ENCODE measurements around the gene PURB.
"Not testable (repeated sequence)": the region's sequence is repeated elsewhere in the genome, so short reads cannot be mapped to it uniquely, and the experiment has no call there.

Gene PURB

GRCh38 chr7:44871918-44872317 is 13.4 kb downstream of the PURB start:
- H3K36me3 ChIP-seq (ENCODE audit: insufficient read depth, low read depth, low read length); H3K9ac ChIP-seq (ENCODE audit: low read depth, low read length); H3K27ac ChIP-seq (ENCODE audit: low read length); H3K27me3 ChIP-seq (ENCODE audit: insufficient read depth, low read length); H3K4me1 ChIP-seq (ENCODE audit: insufficient read depth, low read length); H3K4me3 ChIP-seq (ENCODE audit: low read length): not testable (repeated sequence)
- H3K9me3 ChIP-seq (ENCODE audit: insufficient read depth, low read depth, low read length): peaks cover 12% of the 10 kb centered on the region

GRCh38 chr7:44870780-44871179 is 14.6 kb downstream of the PURB start:
- not testable (repeated sequence) for H3K4me1 ChIP-seq (ENCODE audit: insufficient read depth, low read length); H3K27me3 ChIP-seq (ENCODE audit: insufficient read depth, low read length); H3K36me3 ChIP-seq (ENCODE audit: insufficient read depth, low read depth, low read length); H3K4me3 ChIP-seq (ENCODE audit: low read length); H3K27ac ChIP-seq (ENCODE audit: low read length); H3K9ac ChIP-seq (ENCODE audit: low read depth, low read length)
- peaks cover 12% of the 10 kb centered on the region for H3K9me3 ChIP-seq (ENCODE audit: insufficient read depth, low read depth, low read length)

GRCh38 chr7:44870336-44870735 is 15.0 kb downstream of the PURB start:
- peaks cover 12% of the 10 kb centered on the region for H3K9me3 ChIP-seq (ENCODE audit: insufficient read depth, low read depth, low read length)
- H3K9ac ChIP-seq (ENCODE audit: low read depth, low read length); H3K4me1 ChIP-seq (ENCODE audit: insufficient read depth, low read length); H3K36me3 ChIP-seq (ENCODE audit: insufficient read depth, low read depth, low read length); H3K27ac ChIP-seq (ENCODE audit: low read length); H3K27me3 ChIP-seq (ENCODE audit: insufficient read depth, low read length); H3K4me3 ChIP-seq (ENCODE audit: low read length): not testable (repeated sequence)

GRCh38 chr7:44867073-44867995 is 18.0 kb downstream of the PURB start:
- Histone ChIP-seq H3K27ac (ENCODE audit: low read length) (no peak overlapping the region), H3K9me3 (ENCODE audit: insufficient read depth, low read depth, low read length) (peaks cover 4% of the 10 kb centered on the region; the same call in 1 of the 2 replicates), H3K36me3 (ENCODE audit: insufficient read depth, low read depth, low read length) (no peaks in the 10 kb centered on the region), H3K4me3 (ENCODE audit: low read length) (no peak overlapping the region), H3K27me3 (ENCODE audit: insufficient read depth, low read length) (no peaks in the 10 kb centered on the region), H3K4me1 (ENCODE audit: insufficient read depth, low read length) (no peaks in the 10 kb centered on the region), H3K9ac (ENCODE audit: low read depth, low read length) (no peak overlapping the region)

GRCh38 chr7:44861949-44862348 is 23.4 kb downstream of the PURB start:
- not testable (repeated sequence) for H3K36me3 ChIP-seq (ENCODE audit: insufficient read depth, low read depth, low read length); H3K9ac ChIP-seq (ENCODE audit: low read depth, low read length); H3K4me1 ChIP-seq (ENCODE audit: insufficient read depth, low read length); H3K4me3 ChIP-seq (ENCODE audit: low read length); H3K27me3 ChIP-seq (ENCODE audit: insufficient read depth, low read length); H3K9me3 ChIP-seq (ENCODE audit: insufficient read depth, low read depth, low read length); H3K27ac ChIP-seq (ENCODE audit: low read length)

GRCh38 chr7:44858161-44858560 is 27.2 kb downstream of the PURB start:
- Histone ChIP-seq H3K4me3 (ENCODE audit: low read length) (no peak overlapping the region), H3K27ac (ENCODE audit: low read length) (no peak overlapping the region), H3K9me3 (ENCODE audit: insufficient read depth, low read depth, low read length) (no peaks in the 10 kb centered on the region), H3K9ac (ENCODE audit: low read depth, low read length) (no peak overlapping the region), H3K36me3 (ENCODE audit: insufficient read depth, low read depth, low read length) (no peaks in the 10 kb centered on the region), H3K27me3 (ENCODE audit: insufficient read depth, low read length) (no peaks in the 10 kb centered on the region), H3K4me1 (ENCODE audit: insufficient read depth, low read length) (no peaks in the 10 kb centered on the region)

- no peak overlapping the region for H3K27ac ChIP-seq (ENCODE audit: low read length)
- no peaks in the 10 kb centered on the region for H3K4me1 ChIP-seq (ENCODE audit: insufficient read depth, low read length)
- no peaks in the 10 kb centered on the region for H3K9me3 ChIP-seq (ENCODE audit: insufficient read depth, low read depth, low read length)
- H3K27me3 ChIP-seq (ENCODE audit: insufficient read depth, low read length): no peaks in the 10 kb centered on the region
- H3K36me3 ChIP-seq (ENCODE audit: insufficient read depth, low read depth, low read length): no peaks in the 10 kb centered on the region
- H3K4me3 ChIP-seq (ENCODE audit: low read length): no peak overlapping the region
- H3K9ac ChIP-seq (ENCODE audit: low read depth, low read length): no peak overlapping the region
Observed at GRCh38 chr7:44854644-44855364, 30.5 kb downstream of the PURB start.

- no peaks in the 10 kb centered on the region for H3K9me3 ChIP-seq (ENCODE audit: insufficient read depth, low read depth, low read length)
- H3K36me3 ChIP-seq (ENCODE audit: insufficient read depth, low read depth, low read length): no peaks in the 10 kb centered on the region
- H3K27me3 ChIP-seq (ENCODE audit: insufficient read depth, low read length): no peaks in the 10 kb centered on the region
- no peak overlapping the region for H3K27ac ChIP-seq (ENCODE audit: low read length)
- no peaks in the 10 kb centered on the region; the same call in 1 of the 2 replicates for H3K4me1 ChIP-seq (ENCODE audit: insufficient read depth, low read length)
- no peak overlapping the region for H3K9ac ChIP-seq (ENCODE audit: low read depth, low read length)
- H3K4me3 ChIP-seq (ENCODE audit: low read length): no peak overlapping the region
Observed at GRCh38 chr7:44853391-44853790, 31.9 kb downstream of the PURB start.

GRCh38 chr7:44852590-44852989 is 32.7 kb downstream of the PURB start:
- H3K4me3 ChIP-seq (ENCODE audit: low read length): no peak overlapping the region
- no peaks in the 10 kb centered on the region for H3K27me3 ChIP-seq (ENCODE audit: insufficient read depth, low read length)
- no peaks in the 10 kb centered on the region for H3K9me3 ChIP-seq (ENCODE audit: insufficient read depth, low read depth, low read length)
- H3K4me1 ChIP-seq (ENCODE audit: insufficient read depth, low read length): no peaks in the 10 kb centered on the region; the same call in 1 of the 2 replicates
- H3K36me3 ChIP-seq (ENCODE audit: insufficient read depth, low read depth, low read length): no peaks in the 10 kb centered on the region
- H3K27ac ChIP-seq (ENCODE audit: low read length): no peak overlapping the region
- no peak overlapping the region for H3K9ac ChIP-seq (ENCODE audit: low read depth, low read length)

GRCh38 chr7:44849885-44850544 is 35.3 kb downstream of the PURB start:
- no peaks in the 10 kb centered on the region; the same call in 1 of the 2 replicates for H3K4me1 ChIP-seq (ENCODE audit: insufficient read depth, low read length)
- H3K9ac ChIP-seq (ENCODE audit: low read depth, low read length): no peak overlapping the region
- no peaks in the 10 kb centered on the region for H3K36me3 ChIP-seq (ENCODE audit: insufficient read depth, low read depth, low read length)
- H3K27ac ChIP-seq (ENCODE audit: low read length): no peak overlapping the region
- no peaks in the 10 kb centered on the region for H3K9me3 ChIP-seq (ENCODE audit: insufficient read depth, low read depth, low read length)
- H3K4me3 ChIP-seq (ENCODE audit: low read length): no peak overlapping the region
- H3K27me3 ChIP-seq (ENCODE audit: insufficient read depth, low read length): no peaks in the 10 kb centered on the region

- Histone ChIP-seq H3K36me3 (ENCODE audit: insufficient read depth, low read depth, low read length) (no peaks in the 10 kb centered on the region), H3K27me3 (ENCODE audit: insufficient read depth, low read length) (no peaks in the 10 kb centered on the region), H3K27ac (ENCODE audit: low read length) (no peak overlapping the region), H3K4me3 (ENCODE audit: low read length) (peak overlapping the region; percentile 82), H3K4me1 (ENCODE audit: insufficient read depth, low read length) (no peaks in the 10 kb centered on the region; the same call in 1 of the 2 replicates), H3K9me3 (ENCODE audit: insufficient read depth, low read depth, low read length) (no peaks in the 10 kb centered on the region), H3K9ac (ENCODE audit: low read depth, low read length) (peak overlapping the region; percentile 98)
Observed at GRCh38 chr7:44849259-44849884, 36.0 kb downstream of the PURB start.
